Measurements from ENCODE around the gene PRKACA.

DNA sequence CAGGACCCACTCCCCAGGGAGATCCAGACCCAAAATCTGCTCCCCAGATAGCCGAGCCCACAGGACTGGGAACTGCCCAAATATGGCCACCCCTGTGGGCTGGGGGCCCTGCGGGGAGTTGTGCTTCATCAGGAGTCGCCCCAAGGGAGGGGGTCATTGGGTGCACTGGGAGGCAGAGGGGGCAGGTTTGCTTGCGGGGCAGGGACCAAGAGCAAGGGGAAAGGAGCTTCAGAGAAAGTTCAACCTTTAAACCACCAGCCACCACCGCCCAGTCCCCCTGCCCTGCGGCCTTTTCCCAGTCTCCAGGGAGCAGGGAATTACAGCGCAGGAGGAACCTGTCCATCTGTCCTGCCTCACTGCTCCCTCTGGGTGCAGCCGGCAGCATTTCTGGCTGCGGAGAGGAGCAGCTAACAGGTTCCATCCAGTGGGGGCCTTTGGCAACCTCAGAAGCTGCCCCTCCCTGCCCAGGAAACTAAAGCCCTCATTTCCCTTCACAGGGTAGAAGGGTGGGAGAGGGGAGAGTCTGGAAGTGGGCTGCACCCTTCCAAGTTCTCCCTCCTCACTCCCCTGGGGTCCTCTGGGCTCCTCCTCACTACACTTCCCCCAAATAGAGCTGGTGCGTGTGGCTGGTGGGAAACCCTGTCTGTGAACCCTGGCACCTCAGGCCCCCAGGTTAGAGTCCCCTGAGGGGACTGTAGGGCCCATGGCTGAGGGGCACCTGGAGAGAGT lies 32.6 kb upstream of the PRKACA start:
- TF ChIP-seq MYC (IDR thresholded peaks at IDR 0.05; ENCODE audit: insufficient read depth, insufficient read length, insufficient replicate concordance, low read length, severe bottlenecking) (no peak), CREB1 (IDR thresholded peaks at IDR 0.05; ENCODE audit: low read depth) (no peak), JUND (IDR thresholded peaks at IDR 0.05; ENCODE audit: low read depth, low read length) (no peak), RB1 (IDR thresholded peaks at IDR 0.05; ENCODE audit: borderline replicate concordance) (no peak)

Measured in GM12878 (cell line).